Astrocyte of the spinal cord (primary cell): ENCODE results near the gene RPS26.

Source experiments
- DNase-seq: peaks from one replicate; pipeline ENCODE4 v3.0.0; 2011; ENCODE audit warnings: low read depth, low spot score
- H3K4me3 ChIP-seq: 2 replicates; pipeline ENCODE4 v1.5.1; 2011; ENCODE audit warnings: low read depth, mild to moderate bottlenecking, low read length, moderate library complexity
- in situ Hi-C: cut with HindIII; loops from 2 replicates; pipeline ENCODE4 v1.10.0; 2017; ENCODE audit warnings: low sequenced_read_pairs
- TF ChIP-seq, protein P1 (sequence below): IDR thresholded peaks from 2 replicates; pipeline ENCODE4 v1.5.1; 2012; ENCODE audit warnings: low read depth, mild to moderate bottlenecking, low read length, inconsistent platforms

Gene RPS26

DNA sequence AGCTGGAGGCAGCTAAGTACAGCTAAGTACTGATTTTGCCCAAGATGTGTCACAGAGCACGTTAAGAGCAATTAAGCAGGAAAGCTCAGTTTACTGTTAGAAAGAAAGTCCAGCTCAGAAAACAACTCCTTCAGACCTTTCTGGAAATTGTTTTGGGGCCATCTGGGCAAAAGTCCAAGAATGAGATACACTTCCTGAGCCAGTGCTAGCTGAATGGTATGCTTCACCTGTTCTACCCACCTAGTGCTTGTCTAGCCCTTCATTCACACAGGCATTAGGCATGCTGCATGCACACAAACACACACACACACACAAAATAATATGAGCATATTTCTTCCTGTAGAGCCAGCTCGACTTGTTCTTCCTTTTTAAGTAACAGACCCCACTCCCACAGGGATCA is 27.5 kb upstream of the RPS26 start:
- in situ Hi-C loops = no loop called here
- DNase-seq = no peak
- TF ChIP-seq, protein P1, sequence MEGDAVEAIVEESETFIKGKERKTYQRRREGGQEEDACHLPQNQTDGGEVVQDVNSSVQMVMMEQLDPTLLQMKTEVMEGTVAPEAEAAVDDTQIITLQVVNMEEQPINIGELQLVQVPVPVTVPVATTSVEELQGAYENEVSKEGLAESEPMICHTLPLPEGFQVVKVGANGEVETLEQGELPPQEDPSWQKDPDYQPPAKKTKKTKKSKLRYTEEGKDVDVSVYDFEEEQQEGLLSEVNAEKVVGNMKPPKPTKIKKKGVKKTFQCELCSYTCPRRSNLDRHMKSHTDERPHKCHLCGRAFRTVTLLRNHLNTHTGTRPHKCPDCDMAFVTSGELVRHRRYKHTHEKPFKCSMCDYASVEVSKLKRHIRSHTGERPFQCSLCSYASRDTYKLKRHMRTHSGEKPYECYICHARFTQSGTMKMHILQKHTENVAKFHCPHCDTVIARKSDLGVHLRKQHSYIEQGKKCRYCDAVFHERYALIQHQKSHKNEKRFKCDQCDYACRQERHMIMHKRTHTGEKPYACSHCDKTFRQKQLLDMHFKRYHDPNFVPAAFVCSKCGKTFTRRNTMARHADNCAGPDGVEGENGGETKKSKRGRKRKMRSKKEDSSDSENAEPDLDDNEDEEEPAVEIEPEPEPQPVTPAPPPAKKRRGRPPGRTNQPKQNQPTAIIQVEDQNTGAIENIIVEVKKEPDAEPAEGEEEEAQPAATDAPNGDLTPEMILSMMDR = no peak
- H3K4me3 ChIP-seq = no peak overlapping the region

DNA sequence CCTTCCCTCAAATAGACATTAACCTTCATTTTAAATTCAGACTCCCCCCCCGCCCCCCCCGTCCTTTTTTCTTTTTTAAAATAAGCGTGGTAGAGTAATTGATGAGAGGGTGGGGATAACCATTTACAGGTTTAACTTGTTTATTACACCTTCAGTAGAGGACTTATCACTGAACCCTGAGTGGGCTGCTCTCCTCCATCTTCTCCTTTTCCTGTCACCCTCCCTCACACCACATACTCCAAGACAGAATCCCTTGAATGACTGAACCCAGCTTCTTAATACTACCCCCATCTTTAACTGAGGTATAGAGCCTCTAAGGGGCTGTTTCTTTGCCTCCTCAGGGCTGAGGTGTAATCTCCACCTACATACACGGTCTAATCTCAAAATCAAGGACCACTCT is 24.5 kb upstream of the RPS26 start:
- TF ChIP-seq, protein P1 = no peak
- in situ Hi-C loops = no loop called here
- H3K4me3 ChIP-seq = no peak overlapping the region
- DNase-seq = no peak

DNA sequence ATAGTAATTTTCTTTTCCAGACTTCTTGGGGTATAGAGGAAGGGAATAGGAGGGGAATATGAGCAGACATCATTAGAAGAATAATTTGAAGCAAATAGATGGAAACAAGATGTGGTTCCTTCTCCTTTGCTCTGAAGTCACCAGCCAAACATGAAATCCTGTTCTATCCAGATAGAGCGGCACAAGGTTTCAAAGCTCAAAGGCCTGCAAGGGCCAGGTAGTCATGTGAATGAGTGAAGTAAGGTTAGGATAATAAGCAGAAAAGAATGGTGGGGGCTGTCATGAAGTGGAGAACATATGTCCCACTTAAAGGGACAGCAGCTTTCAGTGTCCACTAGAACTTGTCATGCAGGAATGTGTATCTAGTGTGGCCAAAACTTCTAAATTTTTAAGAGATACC is 23.4 kb upstream of the RPS26 start:
- TF ChIP-seq, protein P1 = no peak
- in situ Hi-C loops = no loop called here
- no peak overlapping the region for H3K4me3 ChIP-seq
- DNase-seq = no peak

DNA sequence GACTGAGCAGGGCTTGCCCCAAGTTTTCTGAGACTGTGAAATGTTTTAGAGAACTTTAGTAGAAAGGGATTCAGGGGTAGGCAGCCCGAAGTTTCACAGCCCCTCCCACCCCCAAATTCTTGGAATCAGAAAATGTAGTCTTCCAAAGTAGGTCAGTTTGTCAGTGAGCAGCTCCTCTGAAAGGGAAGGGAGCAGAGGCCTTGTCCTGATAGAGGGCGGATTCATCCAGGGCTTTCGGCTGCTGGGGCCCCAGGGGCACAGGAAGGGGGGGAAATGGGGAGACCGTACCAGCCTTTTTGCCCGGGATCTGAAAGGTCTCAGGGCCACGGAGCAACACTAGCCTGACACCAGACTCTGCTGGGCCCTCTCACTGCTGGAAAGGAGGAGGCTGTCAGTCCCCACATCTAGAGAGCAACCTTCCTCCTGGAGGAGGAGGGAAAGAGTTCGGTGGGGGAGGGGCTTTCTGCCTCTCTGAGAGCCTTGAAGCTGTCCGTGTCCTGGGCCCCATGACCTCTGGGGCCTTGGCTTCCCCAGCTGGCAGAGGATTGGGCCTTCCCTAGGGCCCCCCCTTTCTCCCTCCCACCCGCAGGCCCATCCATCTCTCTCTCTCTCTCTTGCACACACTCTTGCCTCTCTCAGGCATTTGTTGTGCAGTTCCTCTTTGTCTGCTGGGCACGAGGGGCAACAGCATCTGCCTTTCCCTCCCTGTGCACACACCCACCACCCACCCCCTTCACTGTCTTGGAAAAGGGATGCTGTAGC is 21.1 kb upstream of the RPS26 start, which contains the start of gene IKZF4:
Gene IKZF4 (plus strand): TSS at position 621 of the 762 bp plus-strand sequence. CDS start 451 bp downstream, outside the sequence.
- TF ChIP-seq, protein P1 = no peak
- peak within 1 kb of the TSS; percentile 26 for H3K4me3 ChIP-seq
- peak; percentile 21 for DNase-seq
- in situ Hi-C loops = no loop called here

DNA sequence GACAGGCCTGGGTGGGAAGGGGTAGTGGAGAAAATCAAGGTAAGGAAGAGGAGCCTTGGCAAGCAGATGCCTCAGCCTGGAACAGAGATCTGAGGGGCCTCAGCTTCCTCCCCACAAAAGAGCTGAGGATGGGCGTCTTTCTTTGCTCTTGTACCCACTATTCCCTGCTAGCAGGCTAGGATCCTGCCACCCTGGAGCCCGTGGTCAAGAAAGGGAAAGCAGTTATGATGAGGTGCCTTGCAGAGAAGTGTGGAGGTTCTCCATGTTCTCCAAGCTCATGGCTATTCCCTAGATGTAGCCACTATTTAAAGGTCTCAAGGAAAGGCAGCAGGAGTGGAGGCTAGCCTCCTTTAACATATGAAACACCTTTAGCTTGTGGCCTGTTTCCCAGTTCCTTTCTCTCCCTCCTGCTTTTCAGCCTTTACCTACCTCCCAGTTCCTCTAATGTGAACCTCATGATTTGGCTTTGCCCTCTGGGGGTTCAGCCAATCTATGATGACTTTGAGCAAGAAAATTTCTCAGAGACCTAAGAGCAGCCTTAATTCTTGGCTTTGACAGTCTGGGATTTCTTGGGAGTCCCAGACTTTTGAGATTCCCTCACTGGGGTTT is 19.7 kb upstream of the RPS26 start:
- TF ChIP-seq, protein P1 = no peak
- in situ Hi-C loops = no loop called here
- no peak for DNase-seq
- peak overlapping the region; percentile 26 for H3K4me3 ChIP-seq

DNA sequence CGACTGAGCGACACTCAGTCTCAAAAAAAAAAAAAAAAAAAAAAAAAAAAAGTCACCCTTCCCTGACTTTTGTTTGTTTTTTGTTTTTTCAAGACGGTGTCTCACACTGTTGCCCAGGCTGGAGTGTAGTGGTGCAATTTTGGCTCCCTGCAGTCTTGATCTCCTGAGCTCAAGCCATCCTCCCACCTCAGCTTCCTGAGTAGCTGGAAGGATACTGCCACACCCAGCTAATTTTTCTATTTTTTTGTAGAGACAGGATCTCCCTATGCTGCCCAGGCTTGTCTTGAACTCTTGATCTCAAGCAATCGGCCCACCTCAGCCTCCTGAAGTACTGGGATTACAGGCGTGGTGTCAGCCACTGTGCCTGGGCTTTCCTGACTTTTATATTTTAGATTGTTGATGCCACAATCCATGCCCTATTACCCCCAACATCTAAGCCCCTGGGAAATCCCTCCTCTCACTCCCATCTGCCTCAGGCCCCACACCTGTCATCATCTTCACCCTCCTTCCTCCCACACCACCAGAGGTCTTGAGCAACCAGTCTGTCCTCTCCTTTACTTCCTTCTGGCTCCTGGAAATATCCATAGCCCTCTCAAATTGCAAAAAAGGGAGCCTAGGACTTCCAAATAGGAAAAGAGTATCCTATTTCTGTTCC is 13.1 kb upstream of the RPS26 start:
- no peak overlapping the region for H3K4me3 ChIP-seq
- TF ChIP-seq, protein P1 = no peak
- no peak for DNase-seq
- in situ Hi-C loops = no loop called here
